K562 (cell line): ENCODE results near the gene KTN1. TPM values are rescaled to one million over a fixed set of nuclear protein-coding genes. Genes with fewer than 3 reads are reported as not detected.

Source experiments
- ATAC-seq: fragments of 200-7000 bp; cut with Tn5 transposase; 3 replicates; pipeline ENCODE4 v1.9.1; 2020; ENCODE audit warnings: moderate library complexity
- BruUV-seq: library from RNA; stranded (reverse); fragments of 400-500 nt; replicated peaks from 2 replicates; lab custom pipeline; 2021; lab: Mats Ljungman, UMichigan
- CTCF ChIA-PET: fragments of 300-600 bp; formaldehyde crosslinking; extraction: SDS; loops from one replicate; lab custom pipeline; 2021; ENCODE audit warnings: low intra/inter-chr PET ratio; lab: Yijun Ruan, JAX
- POLR2A ChIA-PET: fragments of 300-600, 350-650 bp; sonication (Branson Sonifier 250); formaldehyde crosslinking; extraction: SDS; loops from one replicate; lab custom pipeline; 2021; ENCODE audit warnings: antibody characterized with exemption, inconsistent platforms; lab: Yijun Ruan, JAX
- DNase-seq, 4 experiments: peaks; one replicate each; pipeline versions ENCODE4 v3.0.0 to v3.0.0-alpha.2; 2011 to 2018; ENCODE audit warnings: low spot score in 3 of 4, mixed read lengths in 3 of 4; ENCODE audit errors: extremely low read depth in 1 of 4
- FAIRE-seq: peaks from 2 replicates; lab custom pipeline; 2011; peaks lifted over from hg19 to GRCh38; lab: Jason Lieb, UNC
- H2AFZ ChIP-seq: 2 replicates; pipeline ENCODE4 v1.6.0; 2011; ENCODE audit warnings: low read depth, low read length, control low read depth, inconsistent platforms
- H3K27ac ChIP-seq: fragments of 200-600 bp; 3 replicates; pipeline ENCODE4 v1.8.0; 2011; ENCODE audit warnings: low read depth, mild to moderate bottlenecking, control low read depth, inconsistent platforms, low read length, moderate library complexity, mixed read lengths; ENCODE audit errors: extremely low read depth
- H3K27me3 ChIP-seq, 2 experiments: fragments of 300-600 bp in 1 of 2; 2 replicates in 1 of 2; 3 replicates in 1 of 2; pipeline versions ENCODE4 v1.6.0 to v1.8.0; 2011; ENCODE audit warnings: inconsistent platforms in 2 of 2, low read length in 2 of 2, mild to moderate bottlenecking in 1 of 2, mixed read lengths in 1 of 2, moderate library complexity in 1 of 2; ENCODE audit not compliant: control insufficient read depth in 2 of 2, insufficient read depth in 2 of 2
- H3K36me3 ChIP-seq: fragments of 300-600 bp; 3 replicates; pipeline ENCODE4 v1.8.0; 2011; ENCODE audit warnings: mild to moderate bottlenecking, low read length, inconsistent platforms; ENCODE audit not compliant: control insufficient read depth, insufficient read depth
- H3K4me1 ChIP-seq, 2 experiments: fragments of 200-600 bp in 1 of 2; replicated peaks in 1 of 2; 2 replicates in 1 of 2; 3 replicates in 1 of 2; pipeline versions ENCODE4 v1.5.1 to v1.8.0; 2011; ENCODE audit warnings: inconsistent platforms in 2 of 2, low read length in 2 of 2, mild to moderate bottlenecking in 1 of 2, mixed read lengths in 1 of 2, moderate library complexity in 1 of 2; ENCODE audit not compliant: control insufficient read depth in 2 of 2, insufficient read depth in 2 of 2
- H3K4me2 ChIP-seq: 2 replicates; pipeline ENCODE4 v1.6.1; 2011; ENCODE audit warnings: low read length, control low read depth, inconsistent platforms, mixed read lengths; ENCODE audit not compliant: insufficient read depth
- H3K4me3 ChIP-seq: fragments of 200-600 bp; sonication (generic), shearing (Covaris generic); 2 replicates; pipeline ENCODE4 v1.5.1; 2016; ENCODE audit warnings: control low read depth, inconsistent platforms
- H3K79me2 ChIP-seq: fragments of 200-600 bp; 3 replicates; pipeline ENCODE4 v1.8.0; 2011; ENCODE audit warnings: low read length, inconsistent platforms; ENCODE audit not compliant: control insufficient read depth, insufficient read depth
- H3K9ac ChIP-seq, 2 experiments: 2 replicates each; pipeline versions ENCODE4 v1.6.0 to v1.6.1; 2011; ENCODE audit warnings: low read depth in 2 of 2, low read length in 2 of 2, control low read depth in 1 of 2, inconsistent platforms in 1 of 2, mild to moderate bottlenecking in 1 of 2, mixed read lengths in 1 of 2; ENCODE audit not compliant: insufficient read depth in 1 of 2
- H3K9me1 ChIP-seq: one replicate; pipeline ENCODE4 v1.6.0; 2011; ENCODE audit warnings: inconsistent platforms, mild to moderate bottlenecking, low read length, moderate library complexity; ENCODE audit not compliant: control insufficient read depth, insufficient read depth
- H3K9me3 ChIP-seq: replicated peaks from 2 replicates; pipeline ENCODE4 v1.5.1; 2011; ENCODE audit warnings: low read depth, low read length, inconsistent platforms; ENCODE audit not compliant: control insufficient read depth, insufficient read depth
- H4K20me1 ChIP-seq: replicated peaks from 2 replicates; pipeline ENCODE4 v1.6.1; 2011; ENCODE audit warnings: low read length, inconsistent platforms, mixed read lengths; ENCODE audit not compliant: control insufficient read depth, insufficient read depth
- DMBX1 ChIP-seq: fragments of 250-450 bp; sonication (Bioruptor Pico); IDR thresholded peaks from 2 replicates; pipeline ENCODE4 v1.8.0; 2022; ENCODE audit warnings: inconsistent platforms, mild to moderate bottlenecking, moderate library complexity, borderline replicate concordance
- KLF6 ChIP-seq: fragments of 250-450 bp; sonication (Bioruptor Pico); IDR thresholded peaks from 2 replicates; pipeline ENCODE4 v1.4.0; 2020; ENCODE audit warnings: mild to moderate bottlenecking, moderate library complexity, borderline replicate concordance
- MITF ChIP-seq: IDR thresholded peaks from 2 replicates; pipeline ENCODE4 v1.6.1; 2014; ENCODE audit warnings: antibody characterized with exemption
- TOE1 ChIP-seq, 2 experiments: fragments of 450-650 bp in 1 of 2; sonication (generic) in 1 of 2; formaldehyde crosslinking in 1 of 2; IDR thresholded peaks; 2 replicates each; pipeline versions ENCODE4 v1.7.1 to v1.8.0; 2016 to 2022; ENCODE audit warnings: borderline replicate concordance in 2 of 2, mild to moderate bottlenecking in 2 of 2, antibody characterized with exemption in 1 of 2, inconsistent platforms in 1 of 2, low read depth in 1 of 2, missing genetic modification reagents in 1 of 2, moderate library complexity in 1 of 2
- ZNF174 ChIP-seq: fragments of 250-450 bp; sonication (Bioruptor Pico); IDR thresholded peaks from 2 replicates; pipeline ENCODE4 v1.4.0; 2020; ENCODE audit warnings: mild to moderate bottlenecking
- ZNF507 ChIP-seq: conservative IDR thresholded peaks from 2 replicates; pipeline ENCODE4 v1.6.1; 2017; ENCODE audit warnings: missing genetic modification characterization, missing compliant biosample characterization
- ZNF512 ChIP-seq: IDR thresholded peaks from 2 replicates; pipeline ENCODE4 v1.6.1; 2016; ENCODE audit warnings: missing genetic modification characterization, missing compliant biosample characterization
- WGBS: fragments of 100-300 bp; shearing (Covaris generic); methylation state at CpG from one replicate; pipeline ENCODE4 v1.1.6; 2016; ENCODE audit warnings: low coverage, mixed read lengths; ENCODE audit not compliant: insufficient coverage; ENCODE audit errors: missing lambda C conversion rate; 5-methylcytosine and 5-hydroxymethylcytosine counted together
- in situ Hi-C: fragments of 300-500 bp; cut with MboI; formaldehyde crosslinking; loops from 4 replicates; pipeline ENCODE4 v1.15.0; 2018; ENCODE audit warnings: inconsistent platforms, mixed read lengths
- intact Hi-C: fragments of 100-400 bp; cut with micrococcal nuclease; formaldehyde crosslinking; loops from 2 replicates; pipeline ENCODE4 v1.14.2; 2022
- polyA plus RNA-seq, 8 experiments: library from polyadenylated mRNA; depleted of rRNA in 4 of 8; stranded (reverse) in 5 of 8; unstranded in 3 of 8; fragments of >200 nt; fragmentation: Nextera tagmentation in 2 of 8; fragmentation: Illumina TruSeq in 1 of 8; extraction: Ambion mirVana in 2 of 8; extraction: Trizol in 1 of 8; gene quantifications; 2 replicates each; pipeline versions ENCODE4 v1.2.1 to v1.2.3, GENCODE V29; 2011 to 2014; ENCODE audit warnings: inconsistent platforms in 1 of 8, missing spikeins in 1 of 8
- total RNA-seq, 7 experiments: library from RNA; depleted of rRNA in 6 of 7; stranded (reverse); fragments of >200 nt in 6 of 7; fragmentation: Illumina TruSeq in 2 of 7; extraction: Trizol in 2 of 7; gene quantifications; 2 replicates each; pipeline versions ENCODE4 v1.2.1 to v1.2.3, GENCODE V29; 2011 to 2021; ENCODE audit warnings: low replicate concordance in 1 of 7

KTN1 gene
- total and polyA plus RNA-seq, 9 of the 15 experiments (the other 6 are each of a cell fraction or from before 2014, with no cell fraction given): 34.8 to 120 (median 63.6) TPM

- ChIA-PET CTCF (no interaction called here), POLR2A (no interaction called here)
- Histone ChIP-seq H3K9me3 (peaks cover 4% of the 10 kb centered on the region), H3K9me1 (no peaks in the 10 kb centered on the region), H3K27me3 (no peaks in the 10 kb centered on the region), H3K27ac (no peak overlapping the region), H3K79me2 (no peaks in the 10 kb centered on the region), H3K36me3 (peaks cover 47% of the 10 kb centered on the region; the same call in 2 of the 3 replicates), H3K4me1 (no peaks in the 10 kb centered on the region), H3K4me3 (no peak overlapping the region), H3K9ac (no peak overlapping the region), H2AFZ (no peak overlapping the region), H3K4me2 (no peak overlapping the region), H4K20me1 (no peaks in the 10 kb centered on the region)
- in situ Hi-C loops (no loop called here), intact Hi-C loops (no loop called here)
- DNase-seq (no peak), ATAC-seq (no peak), FAIRE-seq (no peak)
- no TSS peak for BruUV-seq
- TF ChIP-seq KLF6 (CRISPR knock-in tag) (no peak), MITF (no peak), ZNF507 (tag) (no peak), TOE1 (IDR thresholded peaks at IDR 0.05; ENCODE audit: borderline replicate concordance) (no peak), TOE1 (CRISPR knock-in tag; IDR thresholded peaks at IDR 0.05; ENCODE audit: borderline replicate concordance, low read depth) (no peak), ZNF174 (CRISPR knock-in tag) (no peak), ZNF512 (tag) (no peak), DMBX1 (CRISPR knock-in tag) (no peak)
- WGBS: 80% methylated on average over 4 of the region's 4 CpGs
Measured at GRCh38 chr14:55624913-55625312, 44.9 kb downstream of the KTN1 start.
